ENCODE data around the gene ZNF772. TPM values are rescaled to one million over a fixed set of nuclear protein-coding genes. Genes with fewer than 3 reads are reported as not detected.

ZNF772 gene
- total RNA-seq, 2 donors from 2014 or later = 4.1 to 7.8 TPM

- peaks cover 55 to 57% of the 10 kb centered on the region in 2 donors for H3K9me3 Mint-ChIP-seq
- H3K36me3 Mint-ChIP-seq = peaks cover 79 to 82% of the 10 kb centered on the region in 2 donors
- no peak for DNase-seq (ENCODE audit: low spot score in 2 of 2)
- no peak for ATAC-seq
- no peak overlapping the region for H3K27ac Mint-ChIP-seq
Measured at GRCh38 chr19:57443121-57443696, 34.2 kb downstream of the ZNF772 start.

GRCh38 chr19:57441979-57442752, 35.2 kb downstream of the ZNF772 start:
- Mint-ChIP-seq H3K9me3 (peaks cover 55 to 57% of the 10 kb centered on the region in 2 donors), H3K27ac (no peak overlapping the region), H3K36me3 (peaks cover 84 to 90% of the 10 kb centered on the region in 2 donors)
- DNase-seq (ENCODE audit: low spot score in 2 of 2) = no peak
- ATAC-seq = no peak

- no peak overlapping the region for H3K27ac Mint-ChIP-seq
- H3K36me3 Mint-ChIP-seq = peaks cover 84 to 90% of the 10 kb centered on the region in 2 donors
- H3K9me3 Mint-ChIP-seq = peaks cover 52 to 54% of the 10 kb centered on the region in 2 donors
- no peak for ATAC-seq
- DNase-seq (ENCODE audit: low spot score in 2 of 2) = no peak
Measured at GRCh38 chr19:57438925-57439324, 38.4 kb downstream of the ZNF772 start.

GRCh38 chr19:57437931-57438330, 39.4 kb downstream of the ZNF772 start:
- DNase-seq (ENCODE audit: low spot score in 2 of 2) (no peak), ATAC-seq (no peak)
- peaks cover 74 to 89% of the 10 kb centered on the region in 2 donors for H3K36me3 Mint-ChIP-seq
- H3K27ac Mint-ChIP-seq = no peak overlapping the region
- peaks cover 44 to 60% of the 10 kb centered on the region in 2 donors for H3K9me3 Mint-ChIP-seq

DNA sequence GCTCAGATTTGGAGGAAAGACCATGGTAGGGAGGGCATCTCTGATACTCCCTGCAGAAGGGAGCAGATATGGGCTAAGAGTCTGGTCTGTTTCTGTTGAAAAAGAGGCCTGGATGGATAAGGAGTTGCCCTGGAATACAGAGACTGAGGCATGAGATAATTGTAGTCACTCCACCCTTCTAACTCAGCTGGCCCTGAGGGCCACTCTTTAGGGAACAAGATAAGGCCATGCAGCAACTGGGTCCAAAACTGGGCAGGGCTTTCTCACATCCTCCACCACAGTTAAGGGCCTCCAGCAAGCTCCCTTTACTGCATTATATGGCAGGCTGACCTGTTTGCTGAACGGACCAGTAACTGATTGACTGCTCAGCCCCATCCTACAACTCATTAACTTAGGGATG, 40.9 kb downstream of the ZNF772 start:
- DNase-seq (ENCODE audit: low spot score in 2 of 2) = no peak
- Mint-ChIP-seq H3K36me3 (peaks cover 59 to 78% of the 10 kb centered on the region in 2 donors), H3K9me3 (peaks cover 29 to 48% of the 10 kb centered on the region in 2 donors), H3K27ac (peak overlapping the region; percentile 94 to 96)
- no peak for ATAC-seq

DNA sequence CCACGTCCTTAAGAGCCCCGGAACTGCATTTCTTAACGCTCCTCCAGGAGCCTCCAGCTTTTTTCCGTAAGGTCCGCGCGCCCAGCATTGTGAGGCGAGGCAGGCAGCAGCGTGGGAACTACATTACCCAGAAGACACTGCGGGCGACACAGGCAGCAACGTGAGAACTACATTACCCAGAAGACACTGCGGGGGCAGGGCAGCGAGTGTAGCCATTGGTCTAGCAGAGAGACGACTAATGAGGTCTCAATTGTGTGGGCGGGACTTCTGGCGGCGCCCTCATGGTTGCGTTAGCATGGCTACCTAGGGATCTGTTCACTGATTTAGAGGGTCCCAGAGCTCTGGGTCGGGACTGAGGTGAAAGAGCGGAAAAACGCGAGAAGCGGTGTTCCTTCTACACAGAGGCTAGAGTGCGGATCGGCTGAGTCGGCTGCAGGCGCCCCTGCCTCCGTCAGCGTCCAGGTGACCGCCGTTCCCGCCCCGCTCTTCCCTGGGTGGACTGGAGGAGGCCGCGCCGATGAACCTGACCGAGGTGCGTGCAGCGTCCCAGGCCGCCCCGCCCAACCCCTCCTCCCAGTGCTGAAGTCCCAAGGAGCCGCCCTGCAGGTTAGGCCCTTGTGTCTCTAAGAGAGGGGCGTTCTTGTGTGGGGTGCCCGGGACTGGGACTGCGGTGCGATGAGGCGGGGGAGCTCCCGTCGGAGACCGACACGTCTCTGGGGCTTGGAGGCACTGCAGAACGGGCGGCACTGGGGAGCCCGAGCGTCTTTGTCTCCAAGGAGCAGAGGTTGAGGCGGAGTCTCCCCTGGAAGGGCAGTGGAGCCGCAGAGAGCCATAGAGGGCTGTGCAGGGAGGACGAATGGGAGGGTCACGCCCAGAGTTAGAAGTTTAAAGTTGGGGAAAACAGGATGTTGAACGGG, 42.0 kb downstream of the ZNF772 start, which contains the start of gene ZNF749:
ZNF749 (plus strand) TSS at position 264 of the 917 bp plus-strand sequence; CDS start at position 518, 254 bp downstream.
- H3K9me3 Mint-ChIP-seq = peaks cover 21 to 44% of the 10 kb centered on the region in 2 donors
- peaks cover 49 to 71% of the 10 kb centered on the region in 2 donors for H3K36me3 Mint-ChIP-seq
- DNase-seq (ENCODE audit: low spot score in 2 of 2) (peak; percentile 90 to 95), ATAC-seq (peak; percentile 98 to 99)
- peak within 1 kb of the TSS; percentile 94 to 96 for H3K27ac Mint-ChIP-seq

DNA sequence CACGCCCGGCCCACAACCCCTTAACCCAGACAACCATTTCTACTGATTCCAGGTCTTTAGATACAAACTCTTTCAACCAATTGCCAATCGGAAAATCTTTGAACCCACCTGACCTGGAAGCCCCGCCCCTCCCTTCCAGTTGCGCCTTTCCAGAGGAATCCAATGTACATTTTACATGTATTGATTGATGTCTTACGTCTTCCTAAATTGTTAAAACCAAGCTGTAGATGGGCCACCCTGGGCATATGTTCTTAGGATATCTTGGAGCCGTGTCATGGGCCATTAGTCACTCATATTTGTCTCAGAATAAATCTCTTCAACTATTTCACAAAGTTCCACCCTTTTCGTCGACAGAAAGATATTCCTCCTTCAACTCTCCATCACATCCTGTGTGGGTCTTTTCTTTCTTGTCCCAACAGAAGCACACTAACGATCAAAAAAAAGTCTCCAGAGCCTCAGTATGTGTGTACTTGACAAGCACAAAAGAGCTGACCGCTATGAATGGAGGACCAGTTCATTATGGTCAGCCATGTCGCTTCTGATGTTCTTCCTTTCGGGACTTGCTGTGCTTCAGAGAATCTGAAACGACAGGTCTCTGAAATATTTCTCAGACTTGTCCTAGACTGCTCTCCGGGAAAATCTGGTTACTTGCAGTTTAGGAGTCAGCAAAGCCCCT, 42.8 kb downstream of the ZNF772 start:
- Mint-ChIP-seq H3K27ac (peak overlapping the region; percentile 94 to 96), H3K36me3 (peaks cover 41 to 65% of the 10 kb centered on the region in 2 donors), H3K9me3 (peaks cover 13 to 37% of the 10 kb centered on the region in 2 donors)
- ATAC-seq (peak; percentile 4 to 17), DNase-seq (ENCODE audit: low spot score in 2 of 2) (no peak)

DNA sequence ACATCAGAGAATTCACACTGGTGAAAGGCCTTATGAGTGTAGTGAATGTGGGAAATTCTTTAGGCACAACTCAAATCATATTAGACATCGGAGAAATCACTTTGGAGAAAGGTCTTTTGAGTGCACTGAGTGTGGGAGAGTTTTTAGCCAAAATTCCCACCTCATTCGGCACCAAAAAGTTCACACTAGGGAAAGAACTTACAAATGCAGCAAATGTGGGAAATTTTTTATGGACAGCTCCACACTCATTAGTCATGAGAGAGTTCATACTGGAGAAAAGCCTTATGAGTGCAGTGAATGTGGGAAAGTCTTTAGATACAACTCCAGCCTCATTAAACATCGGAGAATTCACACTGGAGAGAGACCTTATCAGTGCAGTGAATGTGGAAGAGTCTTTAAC, 56.3 kb downstream of the ZNF772 start:
- Mint-ChIP-seq H3K36me3 (peaks cover 61 to 65% of the 10 kb centered on the region in 2 donors), H3K9me3 (peaks cover 33 to 47% of the 10 kb centered on the region in 2 donors), H3K27ac (no peak overlapping the region)
- DNase-seq (ENCODE audit: low spot score in 2 of 2) (no peak), ATAC-seq (no peak)

DNA sequence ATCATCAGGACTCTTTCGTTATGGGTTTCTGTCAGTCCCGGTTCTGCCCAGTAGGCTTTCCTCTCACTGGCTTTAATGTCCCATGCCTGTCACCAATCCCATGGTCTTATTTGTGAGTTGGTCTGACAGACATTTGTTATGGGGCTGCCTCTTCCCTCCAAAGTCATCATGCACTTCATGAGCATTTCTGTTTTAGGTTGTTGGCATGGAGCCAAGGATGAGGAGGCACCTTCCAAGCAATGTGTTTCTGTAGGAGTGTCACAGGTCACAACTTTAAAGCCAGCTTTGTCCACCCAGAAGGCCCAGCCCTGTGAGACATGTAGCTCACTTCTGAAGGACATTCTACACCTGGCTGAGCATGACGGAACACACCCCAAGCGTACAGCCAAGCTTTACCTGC, 57.9 kb downstream of the ZNF772 start:
- H3K27ac Mint-ChIP-seq = no peak overlapping the region
- no peak for ATAC-seq
- peaks cover 45 to 58% of the 10 kb centered on the region in 2 donors for H3K9me3 Mint-ChIP-seq

More for the DNA sequence above, 57.9 kb downstream of the ZNF772 start:
- DNase-seq (ENCODE audit: low spot score in 2 of 2) = no peak
- peaks cover 69 to 76% of the 10 kb centered on the region in 2 donors for H3K36me3 Mint-ChIP-seq

Other genes starting within 250 kb of the ZNF772 start
- 1 to 10 TPM; 1.2 to 1.4 TPM for gene AURKC, start 246.5 kb downstream of the ZNF772 start, total RNA-seq
- gene ZNF805, start 236.9 kb downstream of the ZNF772 start, total RNA-seq = 10 to 100 TPM in 1 of 2 donors, 1 to 10 TPM in 1; 8.9 to 21.5 TPM
- 10 to 100 TPM; 66.0 to 80.4 TPM for gene ZNF460, start 197.1 kb downstream of the ZNF772 start, total RNA-seq
- 1 to 10 TPM; 3.4 to 7.0 TPM for gene ZNF543, start 157.1 kb downstream of the ZNF772 start, total RNA-seq
- 1 to 10 TPM; 3.5 to 6.5 TPM for gene ZNF304, start 126.3 kb downstream of the ZNF772 start, total RNA-seq
- gene TRAPPC2B, start 114.0 kb downstream of the ZNF772 start, total RNA-seq = 1 to 10 TPM; 3.8 to 5.9 TPM
- 1 to 10 TPM in 1 of 2 donors, under 1 TPM in 1; 0.61 to 2.7 TPM for gene ZNF547, start 114.0 kb downstream of the ZNF772 start, total RNA-seq
- gene ZNF548, start 87.7 kb downstream of the ZNF772 start, total RNA-seq = 10 to 100 TPM; 22.8 to 31.5 TPM
- gene ZNF17, start 66.4 kb downstream of the ZNF772 start, total RNA-seq = 1 to 10 TPM; 8.0 to 9.1 TPM
- 10 to 100 TPM; 11.8 to 15.9 TPM for gene ZNF749, start 42.2 kb downstream of the ZNF772 start, total RNA-seq
- under 1 TPM; 0.14 to 0.36 TPM for gene VN1R1, start 20.4 kb downstream of the ZNF772 start, total RNA-seq
- 1 to 10 TPM; 3.7 to 6.8 TPM for gene ZNF419, start 10.2 kb upstream of the ZNF772 start, total RNA-seq
- 1 to 10 TPM; 4.2 to 7.0 TPM for gene ZNF773, start 22.4 kb upstream of the ZNF772 start, total RNA-seq
- gene ZNF549, start 49.8 kb upstream of the ZNF772 start, total RNA-seq = 1 to 10 TPM; 3.7 to 3.9 TPM
- gene ZNF550, start 82.3 kb upstream of the ZNF772 start, total RNA-seq = 10 to 100 TPM in 1 of 2 donors, 1 to 10 TPM in 1; 6.4 to 14.4 TPM
- 1 to 10 TPM; 2.0 to 2.5 TPM for gene ZNF416, start 101.3 kb upstream of the ZNF772 start, total RNA-seq
- 1 to 10 TPM; 2.4 to 5.6 TPM for gene ZIK1, start 106.6 kb upstream of the ZNF772 start, total RNA-seq
- gene ZNF530, start 122.3 kb upstream of the ZNF772 start, total RNA-seq = 1 to 10 TPM; 3.9 to 5.4 TPM
- 1 to 10 TPM; 4.2 to 6.7 TPM for gene ZNF134, start 136.7 kb upstream of the ZNF772 start, total RNA-seq
- gene ZNF211, start 155.6 kb upstream of the ZNF772 start, total RNA-seq = 10 to 100 TPM in 1 of 2 donors, 1 to 10 TPM in 1; 9.8 to 12.0 TPM
- gene ZSCAN4, start 191.4 kb upstream of the ZNF772 start, total RNA-seq = under 1 TPM in 1 of 2 donors, not detected in 1; 0.18 TPM
- 1 to 10 TPM; 4.8 to 9.6 TPM for gene ZNF551, start 204.4 kb upstream of the ZNF772 start, total RNA-seq
- gene ZNF154, start 231.6 kb upstream of the ZNF772 start, total RNA-seq = 1 to 10 TPM in 1 of 2 donors, under 1 TPM in 1; 0.62 to 2.1 TPM